Measurements from ENCODE around the gene TMEM200B. TPM values are rescaled to one million over a fixed set of nuclear protein-coding genes. Genes with fewer than 3 reads are reported as not detected.
A peak's percentile ranks its signal among the peaks of the same experiment; 100 is the strongest.

Gene TMEM200B
- total and polyA plus RNA-seq, 2 donors (not counting 1 experiment from before 2014, with no cell fraction given) = not detected

DNA sequence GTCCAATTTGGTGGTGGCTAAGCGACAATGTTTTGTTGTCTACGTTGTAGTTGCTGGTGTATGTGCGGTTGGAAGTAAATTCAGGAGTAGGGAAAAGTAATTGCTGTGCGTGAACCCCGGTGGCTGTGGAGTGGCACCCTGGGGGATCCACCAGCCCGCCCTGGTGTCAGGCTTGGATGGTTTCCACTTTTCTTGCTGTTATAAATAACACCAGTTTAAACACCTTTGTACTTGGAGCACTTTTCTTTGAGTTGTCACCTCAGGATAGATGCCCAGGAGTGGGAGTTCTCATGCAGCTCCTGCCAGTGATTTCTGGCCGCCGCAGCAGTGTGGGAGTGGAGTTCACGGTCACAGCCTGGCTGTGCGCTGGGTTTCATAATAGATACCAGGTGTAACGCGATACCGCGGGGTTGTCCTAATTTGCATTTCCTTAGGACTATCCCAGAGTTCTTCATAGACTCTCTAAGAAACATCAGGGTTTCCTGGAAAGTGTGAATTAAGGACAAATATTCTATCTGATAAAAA, 12.8 kb upstream of the TMEM200B start:
- Histone ChIP-seq H3K9me3 (ENCODE audit: control extremely low read depth in 1 of 3, control insufficient read depth in 2 of 3, insufficient read depth in 1 of 3, low read length in 2 of 3) (peaks cover 0 to 4% (median 0%) of the 10 kb centered on the region in 3 donors), H3K4me2 (replicated peaks; ENCODE audit: low read depth, low read length, poor library complexity, severe bottlenecking) (no peak overlapping the region), H3K79me2 (ENCODE audit: control insufficient read depth, insufficient read depth, low read length) (no peaks in the 10 kb centered on the region), H3K27ac (ENCODE audit: low read length in 2 of 2) (no peak overlapping the region), H3K9ac (ENCODE audit: low read length) (no peak overlapping the region), H3K4me1 (ENCODE audit: control insufficient read depth in 2 of 2, insufficient read depth in 2 of 2, low read length in 2 of 2) (no peaks in the 10 kb centered on the region), H4K20me1 (ENCODE audit: control insufficient read depth, insufficient read depth, low read length, poor library complexity, severe bottlenecking) (no peaks in the 10 kb centered on the region), H3K27me3 (replicated peaks in 1 of 4; ENCODE audit: control extremely low read depth in 1 of 4, control insufficient read depth in 3 of 4, insufficient read depth in 4 of 4, low read length in 3 of 4) (no peaks in the 10 kb centered on the region), H2AFZ (ENCODE audit: insufficient read depth, low read depth, low read length, poor library complexity, severe bottlenecking) (no peak overlapping the region), H3K4me3 (ENCODE audit: control extremely low read depth in 1 of 5, extremely low read depth in 1 of 5, insufficient read depth in 1 of 5, low read depth in 2 of 5, low read length in 4 of 5) (no peak overlapping the region), H3K36me3 (replicated peaks in 1 of 2; ENCODE audit: control extremely low read depth in 1 of 2, control insufficient read depth in 1 of 2, extremely low read depth in 1 of 2, insufficient read depth in 2 of 2, low read length in 1 of 2) (no peaks in the 10 kb centered on the region)
- Mint-ChIP-seq H3K4me3 (no peak overlapping the region), H3K27ac (no peak overlapping the region), H3K4me1 (no peaks in the 10 kb centered on the region), H3K27me3 (peaks cover 15% of the 10 kb centered on the region), H3K9me3 (ENCODE audit: insufficient read depth) (no peaks in the 10 kb centered on the region)
- CTCF ChIA-PET = interaction anchor here (0.6 kb wide), 1 partner anchor 1077 kb away, joined by 3 read pairs; no protein-coding TSS in a partner anchor
- no peak for TF ChIP-seq EZH2 (IDR thresholded peaks at IDR 0.05; ENCODE audit: borderline replicate concordance, insufficient read depth, low read depth, low read length, poor library complexity, severe bottlenecking)
- TF ChIP-seq, protein P1, sequence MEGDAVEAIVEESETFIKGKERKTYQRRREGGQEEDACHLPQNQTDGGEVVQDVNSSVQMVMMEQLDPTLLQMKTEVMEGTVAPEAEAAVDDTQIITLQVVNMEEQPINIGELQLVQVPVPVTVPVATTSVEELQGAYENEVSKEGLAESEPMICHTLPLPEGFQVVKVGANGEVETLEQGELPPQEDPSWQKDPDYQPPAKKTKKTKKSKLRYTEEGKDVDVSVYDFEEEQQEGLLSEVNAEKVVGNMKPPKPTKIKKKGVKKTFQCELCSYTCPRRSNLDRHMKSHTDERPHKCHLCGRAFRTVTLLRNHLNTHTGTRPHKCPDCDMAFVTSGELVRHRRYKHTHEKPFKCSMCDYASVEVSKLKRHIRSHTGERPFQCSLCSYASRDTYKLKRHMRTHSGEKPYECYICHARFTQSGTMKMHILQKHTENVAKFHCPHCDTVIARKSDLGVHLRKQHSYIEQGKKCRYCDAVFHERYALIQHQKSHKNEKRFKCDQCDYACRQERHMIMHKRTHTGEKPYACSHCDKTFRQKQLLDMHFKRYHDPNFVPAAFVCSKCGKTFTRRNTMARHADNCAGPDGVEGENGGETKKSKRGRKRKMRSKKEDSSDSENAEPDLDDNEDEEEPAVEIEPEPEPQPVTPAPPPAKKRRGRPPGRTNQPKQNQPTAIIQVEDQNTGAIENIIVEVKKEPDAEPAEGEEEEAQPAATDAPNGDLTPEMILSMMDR (IDR thresholded peaks at IDR 0.05) = no peak
- POLR2A ChIA-PET = no interaction called here
- DNase-seq (no peak), ATAC-seq (ENCODE audit: low read depth) (no peak)
- 75% methylated on average over 8 of the region's 14 CpGs for WGBS (ENCODE audit: insufficient coverage)
- intact Hi-C loops (cut with micrococcal nuclease) = no loop called here

DNA sequence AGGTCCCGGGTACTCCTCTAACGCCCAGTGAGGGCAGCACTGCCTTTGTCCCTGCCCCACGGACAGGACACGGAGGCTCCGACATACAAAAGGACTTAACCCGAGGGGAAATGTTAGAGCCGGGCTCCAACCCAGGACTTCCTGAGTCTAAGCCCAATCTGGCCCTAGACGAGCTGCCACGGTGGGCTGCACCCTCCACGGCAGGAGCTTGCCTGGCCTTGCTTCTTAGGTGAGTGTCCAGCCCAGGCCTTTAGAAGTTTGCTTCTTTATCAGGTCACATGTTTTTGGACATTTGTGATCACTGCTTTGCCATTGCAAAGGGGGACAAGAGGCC, 11.0 kb upstream of the TMEM200B start:
- intact Hi-C loops (cut with micrococcal nuclease) = no loop called here
- H3K9me3 Mint-ChIP-seq (ENCODE audit: insufficient read depth) = no peaks in the 10 kb centered on the region
- Histone ChIP-seq H3K27me3 (replicated peaks in 1 of 4; ENCODE audit: control extremely low read depth in 1 of 4, control insufficient read depth in 3 of 4, insufficient read depth in 4 of 4, low read length in 3 of 4) (peaks cover 0 to 2% (median 0%) of the 10 kb centered on the region in 4 experiments), H3K9ac (ENCODE audit: low read length) (peak overlapping the region; percentile 15), H3K27ac (ENCODE audit: low read length in 2 of 2) (no peak overlapping the region), H3K4me1 (ENCODE audit: control insufficient read depth in 2 of 2, insufficient read depth in 2 of 2, low read length in 2 of 2) (no peaks in the 10 kb centered on the region), H2AFZ (ENCODE audit: insufficient read depth, low read depth, low read length, poor library complexity, severe bottlenecking) (peak overlapping the region; percentile 42), H3K4me2 (replicated peaks; ENCODE audit: low read depth, low read length, poor library complexity, severe bottlenecking) (peak overlapping the region; percentile 53), H3K36me3 (replicated peaks in 1 of 2; ENCODE audit: control extremely low read depth in 1 of 2, control insufficient read depth in 1 of 2, extremely low read depth in 1 of 2, insufficient read depth in 2 of 2, low read length in 1 of 2) (no peaks in the 10 kb centered on the region), H3K4me3 (ENCODE audit: control extremely low read depth in 1 of 5, extremely low read depth in 1 of 5, insufficient read depth in 1 of 5, low read depth in 2 of 5, low read length in 4 of 5) (peak overlapping the region in 1 of 5 experiments; percentile 23), H4K20me1 (ENCODE audit: control insufficient read depth, insufficient read depth, low read length, poor library complexity, severe bottlenecking) (no peaks in the 10 kb centered on the region), H3K9me3 (ENCODE audit: control extremely low read depth in 1 of 3, control insufficient read depth in 2 of 3, insufficient read depth in 1 of 3, low read length in 2 of 3) (peaks cover 0 to 4% (median 0%) of the 10 kb centered on the region in 3 donors), H3K79me2 (ENCODE audit: control insufficient read depth, insufficient read depth, low read length) (no peaks in the 10 kb centered on the region)
- peaks cover 20% of the 10 kb centered on the region for H3K27me3 Mint-ChIP-seq
- H3K4me1 Mint-ChIP-seq = no peaks in the 10 kb centered on the region
- H3K27ac Mint-ChIP-seq = no peak overlapping the region
- H3K4me3 Mint-ChIP-seq = no peak overlapping the region
- CTCF ChIA-PET = no interaction called here
- ATAC-seq (ENCODE audit: low read depth) (no peak), DNase-seq (no peak)
- POLR2A ChIA-PET = no interaction called here
- TF ChIP-seq, protein P1 (IDR thresholded peaks at IDR 0.05) = no peak
- no peak for TF ChIP-seq EZH2 (IDR thresholded peaks at IDR 0.05; ENCODE audit: borderline replicate concordance, insufficient read depth, low read depth, low read length, poor library complexity, severe bottlenecking)
- WGBS (ENCODE audit: insufficient coverage) = 67% methylated on average over 10 of the region's 10 CpGs

Measured in B cell (primary cell).